AG20443 (cell line): ENCODE results near the gene STATH.
"Not testable (repeated sequence)": the region's sequence is repeated elsewhere in the genome, so short reads cannot be mapped to it uniquely, and the experiment has no call there.

Experiments
- DNase-seq: peaks from one replicate; pipeline ENCODE4 v3.0.0; 2012; ENCODE audit warnings: low spot score, mixed read lengths

Gene STATH

GRCh38 chr4:69995526-69996016 is at the start of gene STATH:
TSS of gene STATH (plus strand) at chr4:69995966. CDS start at chr4:69998438, 2,472 bp downstream.
- no peak for DNase-seq

- no peak for DNase-seq
Measured at GRCh38 chr4:69951602-69952001, 44.2 kb upstream of the STATH start.

- DNase-seq: no peak
Measured at GRCh38 chr4:69957209-69957608, 38.6 kb upstream of the STATH start.

- no peak for DNase-seq
Measured at GRCh38 chr4:69965628-69966027, 30.1 kb upstream of the STATH start, which contains the start of gene CSN2. TSS of gene CSN2 (minus strand) at chr4:69965728. CDS start at chr4:69960995, 4,733 bp downstream.

GRCh38 chr4:69970071-69970470 is 25.7 kb upstream of the STATH start:
- no peak for DNase-seq

- no peak for DNase-seq
Measured at GRCh38 chr4:69974631-69975030, 21.1 kb upstream of the STATH start.

- no peak for DNase-seq
Measured at GRCh38 chr4:69977582-69977981, 18.2 kb upstream of the STATH start.

- DNase-seq: no peak
Measured at GRCh38 chr4:69984030-69984443, 11.7 kb upstream of the STATH start.

- no peak for DNase-seq
Measured at GRCh38 chr4:69986663-69987062, 9.1 kb upstream of the STATH start.

- DNase-seq: no peak
Measured at GRCh38 chr4:69991016-69991415, 4.8 kb upstream of the STATH start.

GRCh38 chr4:69994782-69995181 is 984 bp upstream of the STATH start:
- DNase-seq: no peak

- DNase-seq: no peak
Measured at GRCh38 chr4:69999420-69999819, 3.7 kb downstream of the STATH start.

- no peak for DNase-seq
Measured at GRCh38 chr4:70000711-70001110, 4.9 kb downstream of the STATH start.

- no peak for DNase-seq
Measured at GRCh38 chr4:70002507-70002906, 6.7 kb downstream of the STATH start.

- DNase-seq: no peak
Measured at GRCh38 chr4:70008771-70009170, 13.0 kb downstream of the STATH start.

- DNase-seq: not testable (repeated sequence)
Measured at GRCh38 chr4:70019006-70019405, 23.2 kb downstream of the STATH start.

- DNase-seq: no peak
Measured at GRCh38 chr4:70023218-70023617, 27.5 kb downstream of the STATH start.

- DNase-seq: no peak
Measured at GRCh38 chr4:70027011-70027410, 31.2 kb downstream of the STATH start.

- not testable (repeated sequence) for DNase-seq
Measured at GRCh38 chr4:70028159-70028558, 32.4 kb downstream of the STATH start, which contains the start of gene HTN3. TSS of gene HTN3 (plus strand) at chr4:70028459. CDS start at chr4:70030741, 2,282 bp downstream.

- DNase-seq: not testable (repeated sequence)
Measured at GRCh38 chr4:70037559-70037958, 41.8 kb downstream of the STATH start.

GRCh38 chr4:70039928-70040327 is 44.2 kb downstream of the STATH start:
- DNase-seq: not testable (repeated sequence)

GRCh38 chr4:70041652-70042286 is 46.0 kb downstream of the STATH start:
- DNase-seq: no peak

GRCh38 chr4:70050138-70050537 is 54.4 kb downstream of the STATH start, which contains the start of gene HTN1:
TSS of gene HTN1 (plus strand) at chr4:70050438. CDS start at chr4:70053077, 2,639 bp downstream.
- DNase-seq: not testable (repeated sequence)
